CD4-positive, alpha-beta T cell (primary cell): ENCODE measurements around the gene PNPLA4. TPM values are rescaled to one million over a fixed set of nuclear protein-coding genes. Genes with fewer than 3 reads are reported as not detected.
A peak's percentile ranks its signal among the peaks of the same experiment; 100 is the strongest.

Experiments used
- ATAC-seq: fragments of 200-7000 bp; cut with Tn5 transposase; one replicate; pipeline ENCODE4 v1.10.0; 2022; ENCODE audit warnings: mild to moderate bottlenecking; ENCODE audit not compliant: poor library complexity
- CTCF ChIA-PET: fragments of 350-600 bp; sonication (Branson Sonifier 250); formaldehyde crosslinking; loops from one replicate; lab custom pipeline; 2021; ENCODE audit warnings: antibody characterized with exemption, inconsistent platforms; lab: Charles Lee
- POLR2A ChIA-PET: fragments of 350-600 bp; sonication (Branson Sonifier 250); formaldehyde crosslinking; loops from one replicate; lab custom pipeline; 2021; ENCODE audit warnings: antibody characterized with exemption, inconsistent platforms; lab: Charles Lee
- DNase-seq, 14 experiments: peaks; one replicate each; pipeline ENCODE4 v3.0.0-alpha.2; 2013 to 2020; ENCODE audit warnings: mixed read lengths in 2 of 14
- H3K27ac ChIP-seq, 2 donors: one replicate each; pipeline versions ENCODE4 v1.5.1 to v1.7.0; 2013; ENCODE audit warnings: low read length in 2 of 2, low read depth in 1 of 2, mild to moderate bottlenecking in 1 of 2
- H3K27me3 ChIP-seq, 2 experiments: 1 replicate in 1 of 2; 2 replicates in 1 of 2; pipeline versions ENCODE4 v1.6.1 to v1.7.0; 2013; ENCODE audit warnings: low read length in 2 of 2, control low read depth in 1 of 2, mild to moderate bottlenecking in 1 of 2, moderate library complexity in 1 of 2; ENCODE audit not compliant: insufficient read depth in 2 of 2, control insufficient read depth in 1 of 2
- H3K36me3 ChIP-seq: one replicate; pipeline ENCODE4 v1.6.1; 2013; ENCODE audit warnings: low read length, control low read depth; ENCODE audit not compliant: insufficient read depth
- H3K4me1 ChIP-seq: one replicate; pipeline ENCODE4 v1.6.1; 2013; ENCODE audit warnings: low read length, control low read depth; ENCODE audit not compliant: insufficient read depth
- H3K4me3 ChIP-seq: one replicate; pipeline ENCODE4 v1.5.1; 2013; ENCODE audit warnings: mild to moderate bottlenecking, low read length, moderate library complexity
- H3K9me3 ChIP-seq, 2 experiments: 1 replicate in 1 of 2; 2 replicates in 1 of 2; pipeline versions ENCODE4 v1.6.1 to v1.7.0; 2013; ENCODE audit warnings: low read length in 2 of 2, mild to moderate bottlenecking in 2 of 2, control low read depth in 1 of 2, moderate library complexity in 1 of 2; ENCODE audit not compliant: control insufficient read depth in 1 of 2, insufficient read depth in 1 of 2
- H3K27ac Mint-ChIP-seq: one replicate; pipeline ENCODE4 v1.8.0; 2020; ENCODE audit warnings: mixed read lengths
- H3K27me3 Mint-ChIP-seq: one replicate; pipeline ENCODE4 v1.8.0; 2021; ENCODE audit warnings: mixed read lengths
- H3K36me3 Mint-ChIP-seq: one replicate; pipeline ENCODE4 v1.8.0; 2021; ENCODE audit warnings: low read depth, mixed read lengths
- H3K4me1 Mint-ChIP-seq: one replicate; pipeline ENCODE4 v1.8.0; 2021; ENCODE audit warnings: low read depth, mixed read lengths
- H3K4me3 Mint-ChIP-seq: one replicate; pipeline ENCODE4 v1.8.0; 2020; ENCODE audit warnings: mild to moderate bottlenecking, mixed read lengths
- H3K9me3 Mint-ChIP-seq: one replicate; pipeline ENCODE4 v1.8.0; 2020; ENCODE audit warnings: mixed read lengths
- CTCF ChIP-seq: fragments of 200-600 bp; IDR thresholded peaks from one replicate; pipeline ENCODE4 v1.8.0; 2022; ENCODE audit warnings: antibody characterized with exemption, mild to moderate bottlenecking
- intact Hi-C, 2 experiments: fragments of 100-400 bp; cut with DNase I in 1 of 2; cut with micrococcal nuclease in 1 of 2; formaldehyde crosslinking; loops; one replicate each; pipeline versions ENCODE4 v1.15.1 to v1.9.0; 2023 to 2025; cut with DNase I, micrococcal nuclease
- total RNA-seq, 174 experiments: library from RNA in 2 of 174; stranded (reverse) in 2 of 174; gene quantifications; one replicate each; pipeline ENCODE4 v1.2.3 and lab custom pipeline; 2021 to 2026

Gene PNPLA4
- total RNA-seq, 2 experiments from 2014 or later: 1.9 to 2.1 TPM

GRCh38 chrX:7943600-7944245 is 16.5 kb upstream of the PNPLA4 start:
- CTCF ChIA-PET: no interaction called here
- intact Hi-C loops: loop anchor here in 1 of 2 experiments (5.0 kb wide), 1 partner anchor 1921 kb away; no protein-coding TSS in a partner anchor

DNA sequence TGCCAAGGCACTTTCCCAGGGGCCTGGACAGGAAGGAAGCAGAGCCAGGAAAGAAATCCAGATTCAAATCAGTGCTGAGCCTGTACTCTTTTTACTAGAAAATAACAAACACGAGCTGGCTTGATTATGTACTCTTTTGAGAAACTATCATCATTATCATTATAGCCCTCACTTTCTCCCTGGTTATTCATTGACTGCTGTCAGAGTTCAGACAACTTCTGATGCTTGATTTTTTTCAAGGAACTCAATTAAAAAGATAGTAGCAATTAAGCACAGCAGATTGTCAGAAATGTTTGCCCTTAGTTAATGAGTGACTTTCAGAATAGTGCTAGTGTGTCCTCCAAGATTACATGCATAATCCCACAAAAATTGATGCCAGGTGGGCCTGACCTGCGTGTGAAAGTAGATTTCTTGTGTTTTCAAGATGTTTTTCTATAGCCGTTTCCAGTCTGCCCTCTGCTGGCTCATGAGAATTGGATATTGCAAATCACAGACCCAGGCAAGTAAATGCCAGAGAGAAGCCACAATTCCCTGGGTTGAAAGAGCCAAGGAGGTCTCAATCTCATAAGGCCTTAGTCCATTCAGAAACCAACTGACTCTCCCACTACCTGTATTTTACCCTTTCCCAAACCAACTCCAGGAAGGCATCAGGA is 14.3 kb upstream of the PNPLA4 start:
- Mint-ChIP-seq H3K27me3 (no peaks in the 10 kb centered on the region), H3K9me3 (no peaks in the 10 kb centered on the region), H3K36me3 (no peaks in the 10 kb centered on the region), H3K4me3 (no peak overlapping the region), H3K27ac (no peak overlapping the region), H3K4me1 (no peaks in the 10 kb centered on the region)
- ChIA-PET POLR2A (no interaction called here), CTCF (no interaction called here)
- no peaks in the 10 kb centered on the region for H3K36me3 ChIP-seq
- H3K4me1 ChIP-seq: no peaks in the 10 kb centered on the region
- TF ChIP-seq CTCF: no peak
- no peaks in the 10 kb centered on the region for H3K9me3 ChIP-seq
- no peak overlapping the region for H3K27ac ChIP-seq
- H3K27me3 ChIP-seq: no peaks in the 10 kb centered on the region
- DNase-seq (peak in 2 of 14 experiments; percentile 5 to 8), ATAC-seq (no peak)
- intact Hi-C loops: loop anchor here in 1 of 2 experiments (5.0 kb wide), 1 partner anchor 1919 kb away; no protein-coding TSS in a partner anchor
- H3K4me3 ChIP-seq: no peak overlapping the region

More at GRCh38 chrX:7943600-7944245, 16.5 kb upstream of the PNPLA4 start:
- H3K36me3 ChIP-seq: no peaks in the 10 kb centered on the region
- H3K27me3 Mint-ChIP-seq: no peaks in the 10 kb centered on the region
- no peak overlapping the region for H3K27ac ChIP-seq
- no peak for TF ChIP-seq CTCF
- POLR2A ChIA-PET: no interaction called here
- no peaks in the 10 kb centered on the region for H3K4me1 ChIP-seq
- H3K9me3 Mint-ChIP-seq: no peaks in the 10 kb centered on the region
- no peaks in the 10 kb centered on the region for H3K27me3 ChIP-seq
- ATAC-seq (no peak), DNase-seq (no peak)
- H3K4me3 Mint-ChIP-seq: no peak overlapping the region
- no peak overlapping the region for H3K4me3 ChIP-seq
- no peaks in the 10 kb centered on the region for H3K9me3 ChIP-seq
- no peaks in the 10 kb centered on the region for H3K36me3 Mint-ChIP-seq
- H3K27ac Mint-ChIP-seq: no peak overlapping the region
- no peaks in the 10 kb centered on the region for H3K4me1 Mint-ChIP-seq

DNA sequence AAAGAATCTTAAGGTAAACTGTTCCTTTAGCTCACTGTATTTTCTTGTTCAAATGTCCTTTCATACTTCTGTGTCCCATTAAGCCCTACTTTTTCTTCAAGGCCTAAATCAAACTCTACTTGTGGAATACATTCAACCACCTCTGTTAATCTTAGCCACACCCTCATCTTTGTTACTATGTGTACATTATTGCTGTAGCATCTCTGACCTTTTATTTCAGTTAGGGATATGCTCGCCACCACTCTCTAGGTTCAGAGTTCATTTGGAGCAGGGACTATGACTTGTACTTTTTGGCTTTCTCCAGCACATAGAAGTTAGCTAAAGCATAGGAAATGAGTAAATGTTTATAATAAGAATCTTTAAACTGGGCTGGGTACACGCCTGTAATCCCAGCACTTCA is 6.8 kb upstream of the PNPLA4 start:
- DNase-seq (no peak), ATAC-seq (no peak)
- Histone ChIP-seq H3K4me1 (no peaks in the 10 kb centered on the region), H3K36me3 (no peaks in the 10 kb centered on the region), H3K9me3 (no peaks in the 10 kb centered on the region), H3K4me3 (no peak overlapping the region), H3K27me3 (no peaks in the 10 kb centered on the region), H3K27ac (no peak overlapping the region)
- no peaks in the 10 kb centered on the region for H3K36me3 Mint-ChIP-seq
- no peaks in the 10 kb centered on the region for H3K9me3 Mint-ChIP-seq
- no peak for TF ChIP-seq CTCF
- POLR2A ChIA-PET: interaction anchor here (0.7 kb wide), 1 partner anchor 257 kb away, joined by 3 read pairs; no protein-coding TSS in a partner anchor
- peaks cover 4% of the 10 kb centered on the region for H3K27me3 Mint-ChIP-seq
- no peak overlapping the region for H3K27ac Mint-ChIP-seq
- H3K4me3 Mint-ChIP-seq: no peak overlapping the region
- intact Hi-C loops: no loop called here
- H3K4me1 Mint-ChIP-seq: no peaks in the 10 kb centered on the region
- CTCF ChIA-PET: no interaction called here
